Parathyroid adenoma (tissue), 2 donors: Measurements from ENCODE around the gene OSBPL3.

Source experiments
- H2AFZ ChIP-seq: fragments of 300-600 bp; sonication (generic); one replicate; pipeline ENCODE4 v1.7.0; 2017; ENCODE audit warnings: antibody characterized with exemption, mild to moderate bottlenecking
- H3K27ac ChIP-seq: fragments of 300-600 bp; sonication (generic); one replicate; pipeline ENCODE4 v1.7.0; 2017
- H3K27me3 ChIP-seq: fragments of 300-600 bp; sonication (generic); one replicate; pipeline ENCODE4 v1.7.0; 2017; ENCODE audit warnings: low read length; ENCODE audit not compliant: control insufficient read depth, insufficient read depth
- H3K36me3 ChIP-seq: fragments of 300-600 bp; sonication (generic); one replicate; pipeline ENCODE4 v1.7.0; 2017; ENCODE audit warnings: low read length; ENCODE audit not compliant: control insufficient read depth, insufficient read depth
- H3K4me1 ChIP-seq: fragments of 300-600 bp; sonication (generic); one replicate; pipeline ENCODE4 v1.7.0; 2017; ENCODE audit warnings: control low read depth
- H3K4me2 ChIP-seq: fragments of 300-600 bp; sonication (generic); one replicate; pipeline ENCODE4 v1.7.0; 2017; ENCODE audit warnings: low read length
- H3K4me3 ChIP-seq: fragments of 300-600 bp; sonication (generic); one replicate; pipeline ENCODE4 v1.7.0; 2017; ENCODE audit warnings: low read depth, low read length
- H3K79me2 ChIP-seq: fragments of 300-600 bp; sonication (generic); one replicate; pipeline ENCODE4 v1.7.0; 2017; ENCODE audit warnings: control low read depth
- H3K9ac ChIP-seq: fragments of 300-600 bp; sonication (generic); one replicate; pipeline ENCODE4 v1.7.0; 2017; ENCODE audit warnings: mild to moderate bottlenecking
- H3K9me3 ChIP-seq: fragments of 300-600 bp; sonication (generic); one replicate; pipeline ENCODE4 v1.7.0; 2017; ENCODE audit warnings: low read length; ENCODE audit not compliant: control insufficient read depth
- CTCF ChIP-seq: fragments of 300-600 bp; sonication (generic); IDR thresholded peaks from one replicate; pipeline ENCODE4 v1.7.0; 2017; ENCODE audit warnings: antibody characterized with exemption, mild to moderate bottlenecking
- donor health status: primary hyperparathyroidism.

The OSBPL3 gene

GRCh38 chr7:24825931-24826661 lies 153.9 kb downstream of the OSBPL3 start:
- Histone ChIP-seq H3K36me3 (no peaks in the 10 kb centered on the region), H3K27me3 (no peaks in the 10 kb centered on the region), H3K9ac (no peak overlapping the region), H2AFZ (no peak overlapping the region), H3K4me1 (no peaks in the 10 kb centered on the region), H3K27ac (no peak overlapping the region), H3K4me2 (no peak overlapping the region), H3K79me2 (no peaks in the 10 kb centered on the region), H3K4me3 (no peak overlapping the region), H3K9me3 (no peaks in the 10 kb centered on the region)
- TF ChIP-seq CTCF, result no peak

DNA sequence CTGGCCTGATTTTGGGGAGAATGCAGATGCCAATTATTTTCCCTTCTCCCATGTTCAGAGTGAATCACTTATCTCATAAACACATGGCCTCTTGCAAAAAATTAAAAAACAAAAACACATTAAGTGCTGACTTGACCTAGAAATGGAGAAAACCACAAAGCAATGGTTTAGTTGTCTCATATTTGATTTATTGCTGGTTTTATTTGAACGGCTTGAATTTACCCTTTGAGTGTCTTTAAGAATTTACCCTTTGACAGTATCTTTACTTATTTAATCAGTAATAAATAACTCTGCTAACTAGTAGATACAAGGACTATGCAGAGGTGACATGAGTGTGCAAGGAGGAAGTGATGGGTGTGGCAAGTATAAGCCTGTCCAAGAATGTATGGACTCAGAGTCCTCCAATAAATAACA lies 154.6 kb downstream of the OSBPL3 start:
- H3K79me2 ChIP-seq, result no peaks in the 10 kb centered on the region
- H2AFZ ChIP-seq, result no peak overlapping the region
- H3K4me3 ChIP-seq, result no peak overlapping the region
- no peaks in the 10 kb centered on the region for H3K9me3 ChIP-seq
- H3K4me1 ChIP-seq, result no peaks in the 10 kb centered on the region
- no peaks in the 10 kb centered on the region for H3K36me3 ChIP-seq
- no peak overlapping the region for H3K27ac ChIP-seq
- TF ChIP-seq CTCF, result no peak
- no peak overlapping the region for H3K4me2 ChIP-seq
- H3K27me3 ChIP-seq, result no peaks in the 10 kb centered on the region
- H3K9ac ChIP-seq, result no peak overlapping the region

GRCh38 chr7:24824896-24825295 lies 155.1 kb downstream of the OSBPL3 start:
- Histone ChIP-seq H3K4me3 (no peak overlapping the region), H2AFZ (no peak overlapping the region), H3K4me2 (no peak overlapping the region), H3K36me3 (no peaks in the 10 kb centered on the region), H3K9ac (no peak overlapping the region), H3K4me1 (no peaks in the 10 kb centered on the region), H3K9me3 (no peaks in the 10 kb centered on the region), H3K27me3 (no peaks in the 10 kb centered on the region), H3K79me2 (no peaks in the 10 kb centered on the region), H3K27ac (no peak overlapping the region)
- TF ChIP-seq CTCF, result no peak

GRCh38 chr7:24824400-24824799 lies 155.6 kb downstream of the OSBPL3 start:
- H3K4me2 ChIP-seq, result no peak overlapping the region
- H3K4me3 ChIP-seq, result no peak overlapping the region
- H2AFZ ChIP-seq, result no peak overlapping the region
- H3K36me3 ChIP-seq, result no peaks in the 10 kb centered on the region
- no peak overlapping the region for H3K9ac ChIP-seq
- no peaks in the 10 kb centered on the region for H3K79me2 ChIP-seq
- no peaks in the 10 kb centered on the region for H3K4me1 ChIP-seq
- H3K27ac ChIP-seq, result no peak overlapping the region
- H3K9me3 ChIP-seq, result no peaks in the 10 kb centered on the region
- TF ChIP-seq CTCF, result no peak
- no peaks in the 10 kb centered on the region for H3K27me3 ChIP-seq

GRCh38 chr7:24821754-24822054 lies 158.3 kb downstream of the OSBPL3 start:
- Histone ChIP-seq H3K36me3 (no peaks in the 10 kb centered on the region), H2AFZ (no peak overlapping the region), H3K9me3 (no peaks in the 10 kb centered on the region), H3K9ac (no peak overlapping the region), H3K27ac (no peak overlapping the region), H3K4me3 (no peak overlapping the region), H3K27me3 (no peaks in the 10 kb centered on the region), H3K4me1 (no peaks in the 10 kb centered on the region), H3K4me2 (no peak overlapping the region), H3K79me2 (no peaks in the 10 kb centered on the region)
- no peak for TF ChIP-seq CTCF
